ENCODE results near the gene SIMC1.
"Not testable (repeated sequence)": the region's sequence is repeated elsewhere in the genome, so short reads cannot be mapped to it uniquely, and the experiment has no call there.

The SIMC1 gene

DNA sequence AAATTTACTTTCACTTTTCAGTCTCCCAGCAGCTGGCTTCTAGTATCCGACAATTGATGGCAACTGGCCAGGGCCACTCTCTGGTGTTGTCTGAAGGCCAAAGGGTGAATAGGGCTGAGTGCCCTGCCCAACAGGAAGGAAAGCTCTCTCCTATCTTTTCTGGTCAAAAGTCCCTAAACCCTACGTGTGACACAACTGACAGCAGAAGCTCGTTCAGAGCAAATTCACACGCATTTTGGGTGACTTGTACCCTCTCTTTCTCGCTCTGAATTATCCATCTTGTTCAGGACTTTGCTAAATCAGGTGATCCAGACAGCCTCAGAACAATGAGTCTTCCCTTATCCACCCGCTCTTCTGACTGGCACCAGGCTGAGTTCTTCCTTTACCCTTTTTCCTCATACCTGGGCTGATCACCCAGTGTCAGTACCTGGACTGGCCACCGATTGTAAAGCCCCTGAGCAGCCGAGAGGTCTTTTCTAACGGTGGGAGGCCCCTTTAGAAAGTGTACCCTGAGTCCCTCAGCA is 21.8 kb upstream of the SIMC1 start:
- DNase-seq (ENCODE audit: low read depth), result not testable (repeated sequence)

DNA sequence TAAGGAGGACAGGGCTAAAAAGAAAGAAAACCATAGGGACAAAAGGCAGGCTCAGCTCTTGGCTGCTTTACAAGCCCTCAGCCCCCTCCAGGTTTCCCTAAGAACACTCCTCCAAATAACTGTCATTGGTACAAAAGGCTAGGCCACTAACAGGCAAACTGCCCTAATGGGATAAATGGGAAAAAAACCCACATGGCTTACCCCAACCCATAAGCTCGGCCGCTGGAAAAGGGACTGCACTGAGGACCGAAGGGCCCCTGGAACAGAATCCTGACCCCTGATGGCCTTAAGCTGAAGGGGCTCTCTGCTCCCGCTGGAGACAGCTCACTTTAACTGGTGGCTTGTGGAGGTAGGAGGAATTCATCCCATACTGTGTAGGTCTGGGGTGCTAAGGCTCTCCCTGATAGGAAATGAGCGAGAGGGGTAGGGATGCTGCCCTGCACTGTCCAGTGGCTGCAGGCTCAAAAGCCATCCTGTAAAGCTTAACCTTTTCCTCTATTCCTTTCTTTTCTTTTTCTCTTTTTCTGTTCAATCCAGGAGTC is 21.0 kb upstream of the SIMC1 start:
- DNase-seq (ENCODE audit: low read depth), result not testable (repeated sequence)

DNA sequence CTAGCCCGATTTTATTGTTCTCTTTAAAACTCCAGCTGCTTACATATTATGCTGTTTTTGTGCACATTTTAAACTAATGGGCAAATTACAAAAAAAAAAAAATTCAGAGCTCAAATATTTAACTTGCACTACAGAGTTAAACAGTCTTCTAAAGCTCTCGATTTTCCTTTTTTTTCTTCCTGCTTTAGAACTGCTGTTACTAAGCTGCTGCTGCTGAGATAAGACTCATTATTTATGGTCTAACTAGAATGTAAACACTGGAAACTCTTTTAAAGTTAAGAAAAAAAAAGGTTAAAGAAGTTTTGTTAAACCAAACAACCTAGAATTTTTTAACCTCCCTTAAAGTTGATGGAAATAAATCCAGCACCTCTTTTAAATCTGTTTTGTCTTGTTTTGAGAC is 20.5 kb upstream of the SIMC1 start:
- DNase-seq (ENCODE audit: low read depth), result not testable (repeated sequence)

DNA sequence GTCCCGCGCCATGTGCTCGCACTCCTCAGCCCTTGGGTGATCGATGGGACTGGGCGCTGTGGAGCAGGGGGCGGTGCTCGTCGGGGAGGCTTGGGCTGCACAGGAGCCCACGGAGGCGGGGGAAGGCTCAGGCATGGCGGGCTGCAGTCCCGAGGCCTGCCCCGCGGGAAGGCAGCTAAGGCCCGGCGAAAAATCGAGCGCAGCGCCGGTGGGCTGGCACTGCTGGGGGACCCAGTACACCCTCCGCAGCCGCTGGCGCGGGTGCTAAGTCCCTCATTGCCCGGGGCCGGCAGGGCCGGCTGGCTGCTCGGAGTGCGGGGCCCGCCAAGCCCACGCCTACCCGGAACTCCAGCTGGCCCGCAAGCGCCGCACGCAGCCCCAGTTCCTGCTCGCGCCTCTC is 16.2 kb upstream of the SIMC1 start:
- DNase-seq (ENCODE audit: low read depth), result not testable (repeated sequence)

DNA sequence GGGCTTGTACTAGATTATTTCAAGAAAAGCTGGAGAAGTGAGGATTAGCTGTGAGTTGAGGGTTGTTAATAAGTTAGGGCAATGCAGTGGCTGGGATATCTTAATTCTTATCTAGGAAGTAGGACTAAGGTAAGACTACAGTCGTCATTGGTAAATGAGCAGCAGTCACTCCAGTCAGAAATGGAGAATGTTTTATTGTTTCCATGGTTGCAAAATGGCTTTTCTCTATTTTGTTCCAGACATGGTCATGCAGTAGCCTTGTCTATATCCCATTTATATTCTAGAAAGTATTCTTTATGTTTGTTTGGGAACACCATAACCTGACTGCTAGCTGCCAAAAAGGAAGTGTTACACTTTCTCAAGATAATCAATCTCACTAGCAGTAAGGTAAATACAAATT is 9.9 kb upstream of the SIMC1 start:
- DNase-seq (ENCODE audit: low read depth), result not testable (repeated sequence)

DNA sequence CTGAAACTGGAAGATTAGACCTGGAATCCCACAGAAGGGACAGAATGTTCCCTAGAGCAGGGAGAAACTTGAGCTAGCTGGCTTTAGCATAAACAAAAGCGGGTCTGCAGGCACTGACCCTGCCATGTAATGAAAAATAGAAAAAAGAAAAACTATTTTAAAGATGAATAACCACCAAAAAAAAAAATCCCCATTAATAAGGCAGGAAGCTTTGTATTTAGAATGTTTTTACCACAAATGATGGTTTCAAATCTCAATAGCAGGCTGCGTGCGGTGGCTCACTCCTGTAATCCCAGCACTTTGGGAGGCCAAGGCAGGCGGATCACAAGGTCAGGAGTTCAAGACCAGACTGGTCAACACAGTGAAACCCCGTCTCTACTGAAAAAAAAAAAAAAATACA is 5.0 kb upstream of the SIMC1 start:
- not testable (repeated sequence) for DNase-seq (ENCODE audit: low read depth)

DNA sequence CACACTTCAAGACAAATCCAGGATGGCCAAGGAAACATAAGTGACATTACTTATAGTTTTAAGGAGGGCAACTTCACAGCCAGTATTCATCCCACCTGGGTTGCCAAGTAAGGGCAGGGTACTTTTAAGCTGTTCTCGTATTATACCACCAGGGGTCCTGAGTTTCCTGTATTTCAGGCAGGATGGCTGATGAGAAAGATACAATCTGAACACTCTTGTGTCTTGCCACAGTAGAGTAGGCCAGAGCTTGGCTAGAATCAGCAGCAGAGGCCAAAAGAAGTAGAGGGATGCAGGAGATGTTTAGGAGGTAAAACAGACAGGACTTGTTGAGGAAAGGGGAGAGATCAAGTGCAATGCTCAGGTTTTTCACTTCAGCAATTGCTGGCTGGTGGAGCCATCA is 3.1 kb upstream of the SIMC1 start:
- not testable (repeated sequence) for DNase-seq (ENCODE audit: low read depth)

DNA sequence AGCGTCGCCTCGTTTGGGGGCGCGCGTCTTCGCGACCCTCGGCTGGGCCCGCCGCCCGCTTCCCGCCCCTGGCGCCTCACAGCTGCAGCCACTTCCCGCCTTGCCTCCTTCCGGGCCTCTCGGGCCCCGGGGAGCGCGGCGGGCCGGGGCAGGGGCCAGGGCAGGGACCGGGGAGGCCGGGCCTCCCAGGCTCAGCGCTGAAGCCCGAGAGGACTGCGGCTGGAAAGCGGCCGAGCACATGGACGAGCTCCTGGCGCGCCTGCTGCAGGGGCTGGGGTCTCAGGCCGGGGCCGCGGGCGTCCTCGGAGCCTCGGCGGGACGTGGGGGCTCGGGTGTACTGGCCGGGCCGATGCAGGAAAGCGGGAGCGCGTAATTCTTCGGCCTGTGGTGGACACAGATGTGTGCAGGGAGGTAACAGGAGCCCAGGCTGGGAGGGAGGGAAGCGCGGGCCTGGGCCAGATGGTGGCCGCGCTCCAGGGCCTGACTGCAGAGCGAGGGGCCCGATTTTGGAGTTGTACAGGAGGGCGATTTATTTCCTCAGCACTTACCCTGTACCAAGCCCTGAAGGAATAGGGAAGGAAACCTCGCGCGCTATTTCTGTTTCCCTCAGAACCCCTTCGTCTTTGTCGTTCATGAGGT is 540 bp downstream of the SIMC1 start:
- DNase-seq (ENCODE audit: low read depth), result not testable (repeated sequence)

DNA sequence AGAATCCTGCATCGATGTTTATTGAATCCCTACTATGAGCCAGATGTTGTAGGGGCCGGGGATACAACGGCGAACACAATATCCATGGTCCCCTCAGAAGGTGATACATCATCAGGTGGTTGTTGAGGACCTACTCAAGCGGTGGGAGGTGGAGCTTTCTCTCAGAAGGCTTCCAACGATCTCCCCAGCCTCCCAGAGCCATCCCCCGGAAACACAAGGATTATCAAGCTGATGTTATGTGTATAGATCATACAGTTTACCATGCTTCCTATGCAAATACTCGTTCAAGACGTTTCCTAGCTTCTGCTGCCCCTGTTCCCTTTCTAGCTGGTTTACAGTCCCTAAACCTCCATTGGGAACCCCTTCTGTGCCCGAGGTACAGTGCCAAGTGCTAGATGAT is 1.1 kb downstream of the SIMC1 start:
- DNase-seq (ENCODE audit: low read depth), result not testable (repeated sequence)

DNA sequence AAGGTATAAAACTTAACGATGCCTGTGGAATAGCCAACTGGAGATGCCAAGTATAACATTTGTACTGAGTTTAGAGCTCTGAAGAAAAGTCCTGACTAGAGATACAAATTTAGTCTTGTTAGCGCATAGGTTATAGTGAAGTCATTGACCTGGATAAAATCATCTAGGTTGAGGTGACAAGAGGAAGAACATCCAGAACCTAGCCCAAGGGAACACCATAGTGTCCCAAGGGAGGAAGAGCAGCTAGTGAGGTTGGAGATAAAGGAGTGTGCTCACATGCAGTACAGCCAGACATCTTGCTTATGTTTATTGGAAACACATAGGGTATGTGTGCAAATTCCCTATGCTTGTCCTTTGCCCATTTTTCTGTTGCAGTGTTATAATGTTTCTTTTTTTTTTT is 6.1 kb downstream of the SIMC1 start:
- DNase-seq (ENCODE audit: low read depth), result not testable (repeated sequence)

DNA sequence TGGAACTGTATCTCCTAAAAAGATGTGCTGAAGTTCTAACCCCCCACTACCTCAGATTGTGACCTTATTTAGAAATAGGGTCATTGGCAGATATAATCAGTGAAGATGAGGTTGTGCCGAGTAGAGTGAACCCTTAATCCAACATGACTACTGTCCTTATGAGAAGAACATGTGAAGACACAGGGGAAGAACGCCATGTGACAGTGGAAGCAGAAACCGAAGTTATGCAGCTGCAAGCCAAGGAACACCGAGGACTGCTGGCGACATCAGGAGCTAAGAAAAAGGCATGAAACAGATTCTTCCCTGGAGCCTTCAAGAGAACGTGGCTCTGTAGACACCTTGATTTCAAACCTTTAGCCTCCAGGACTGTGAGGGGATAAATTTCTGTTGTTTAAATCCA is 6.8 kb downstream of the SIMC1 start:
- DNase-seq (ENCODE audit: low read depth), result not testable (repeated sequence)

DNA sequence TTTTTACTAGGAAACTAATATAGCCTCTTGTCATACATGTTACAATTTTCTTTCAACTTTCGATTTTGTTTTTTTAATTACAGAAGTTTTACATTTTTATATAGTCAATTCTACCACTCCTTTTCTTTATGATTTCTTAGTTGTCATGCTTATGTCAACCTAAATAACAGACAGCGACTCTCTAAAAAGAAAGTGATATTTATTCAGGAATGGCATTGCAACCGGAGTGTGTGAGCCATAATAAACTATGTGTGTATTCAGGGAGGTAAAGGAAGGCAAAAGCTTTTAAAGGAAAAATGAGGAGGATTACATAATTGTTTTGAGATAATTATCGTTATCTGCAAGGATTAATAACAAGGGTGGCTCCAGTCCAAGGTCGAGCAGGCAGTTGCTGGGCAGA is 7.3 kb downstream of the SIMC1 start:
- DNase-seq (ENCODE audit: low read depth), result not testable (repeated sequence)

DNA sequence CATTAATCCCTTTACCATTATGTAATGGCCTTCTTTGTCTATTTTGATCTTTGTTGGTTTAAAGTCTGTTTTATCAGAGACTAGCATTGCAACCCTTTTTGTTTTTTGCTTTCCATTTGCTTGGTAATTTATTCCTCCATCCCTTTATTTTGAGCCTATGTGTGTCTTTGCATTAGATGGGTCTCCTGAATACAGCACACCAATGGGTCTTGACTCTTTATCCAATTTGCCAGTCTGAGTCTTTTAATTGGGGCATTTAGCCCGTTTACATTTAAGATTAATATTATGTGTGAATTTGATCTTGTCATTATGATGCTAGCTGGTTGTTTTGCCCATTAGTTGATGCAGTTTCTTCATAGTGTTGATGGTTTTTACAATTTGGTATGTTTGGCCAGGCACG is 12.5 kb downstream of the SIMC1 start:
- DNase-seq (ENCODE audit: low read depth), result not testable (repeated sequence)

DNA sequence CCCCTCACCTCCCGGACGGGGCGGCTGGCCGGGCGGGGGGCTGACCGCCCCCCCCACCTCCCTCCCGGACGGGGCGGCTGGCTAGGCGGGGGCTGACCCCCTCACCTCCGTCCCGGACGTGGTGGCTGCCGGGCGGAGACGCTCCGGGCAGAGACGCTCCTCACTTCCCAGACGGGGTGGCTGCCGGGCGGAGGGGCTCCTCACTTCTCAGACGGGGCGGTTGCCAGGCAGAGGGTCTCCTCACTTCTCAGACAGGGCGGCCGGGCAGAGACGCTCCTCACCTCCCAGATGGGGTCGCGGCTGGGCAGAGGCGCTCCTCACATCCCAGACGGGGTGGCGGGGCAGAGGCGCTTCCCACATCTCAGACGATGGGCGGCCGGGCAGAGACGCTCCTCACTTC is 13.9 kb downstream of the SIMC1 start:
- not testable (repeated sequence) for DNase-seq (ENCODE audit: low read depth)

DNA sequence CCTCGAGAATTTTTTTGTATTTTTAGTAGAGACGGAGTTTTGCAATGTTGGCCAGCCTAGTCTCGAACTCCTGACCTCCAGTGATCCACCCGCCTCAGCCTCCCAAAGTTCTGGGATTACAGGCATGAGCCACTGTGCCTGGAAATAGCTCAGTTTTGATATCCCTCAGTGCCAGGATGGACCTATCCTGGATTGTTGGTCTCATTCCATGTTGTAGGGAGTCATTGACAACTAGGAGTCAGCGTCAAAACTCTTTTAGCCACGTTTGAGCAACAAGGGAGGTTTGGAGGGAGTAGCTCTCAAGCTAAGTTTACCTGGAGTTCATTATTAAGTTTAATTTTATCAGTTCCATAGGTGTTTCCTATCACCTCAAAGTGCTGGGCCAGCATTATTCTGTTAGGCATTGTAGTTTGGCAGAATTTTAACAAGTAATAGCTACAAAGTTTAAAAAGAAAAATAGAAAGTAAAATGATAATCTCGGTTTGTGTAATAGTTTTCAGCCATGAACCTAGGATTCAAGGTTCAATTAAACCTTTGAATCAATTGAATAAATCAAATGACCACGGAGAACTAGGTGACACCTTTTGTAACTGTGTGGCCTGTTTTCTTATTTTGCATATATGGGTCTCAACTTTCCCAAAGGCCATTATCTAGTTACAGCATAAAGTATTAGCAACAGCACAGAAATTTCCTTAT is 15.3 kb downstream of the SIMC1 start:
- DNase-seq (ENCODE audit: low read depth), result not testable (repeated sequence)

DNA sequence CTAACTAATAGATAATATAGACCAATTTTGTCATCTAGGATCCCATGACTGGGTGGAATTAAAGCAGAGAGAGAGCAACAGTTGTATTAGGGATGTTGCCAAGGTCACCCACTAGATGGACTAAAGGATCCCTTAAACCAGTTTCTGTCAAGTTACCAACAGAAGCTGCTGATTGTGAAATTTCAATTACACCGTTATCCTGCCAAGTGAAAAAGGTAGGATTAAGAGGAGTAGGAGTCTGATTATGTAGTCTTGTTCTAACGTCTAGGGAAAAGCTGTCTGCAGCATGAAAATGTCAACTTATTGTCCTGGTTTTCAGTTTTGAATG is 15.8 kb downstream of the SIMC1 start:
- not testable (repeated sequence) for DNase-seq (ENCODE audit: low read depth)

DNA sequence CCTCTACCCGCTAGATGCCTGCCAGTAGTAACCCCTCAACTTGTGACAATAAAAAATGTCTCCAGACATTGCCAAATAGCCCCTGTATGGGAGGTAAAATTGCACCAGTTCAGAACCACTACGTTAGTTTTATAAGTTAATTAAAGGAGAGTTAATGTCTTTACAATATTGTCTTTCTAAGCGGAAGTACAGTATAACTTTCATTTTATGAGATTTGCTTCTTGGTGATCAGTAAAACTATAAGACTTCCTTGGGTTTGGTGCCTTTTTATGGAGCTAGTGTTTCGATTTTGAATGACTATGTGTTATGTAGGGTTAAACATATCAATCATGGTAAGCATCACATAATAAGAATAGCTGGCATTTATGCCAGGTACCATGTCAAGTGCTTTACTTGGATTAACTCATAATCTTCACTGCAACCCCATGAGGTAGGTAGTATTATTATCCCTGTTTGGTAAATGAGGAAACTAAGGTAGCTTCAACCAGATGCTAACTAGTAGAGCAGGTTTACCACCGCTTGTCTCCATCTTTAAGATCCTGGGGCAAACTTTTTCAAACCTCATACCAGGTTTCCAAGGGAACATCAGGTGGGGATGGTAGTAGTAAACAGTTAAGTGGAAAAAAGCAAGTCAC is 19.8 kb downstream of the SIMC1 start:
- not testable (repeated sequence) for DNase-seq (ENCODE audit: low read depth)

DNA sequence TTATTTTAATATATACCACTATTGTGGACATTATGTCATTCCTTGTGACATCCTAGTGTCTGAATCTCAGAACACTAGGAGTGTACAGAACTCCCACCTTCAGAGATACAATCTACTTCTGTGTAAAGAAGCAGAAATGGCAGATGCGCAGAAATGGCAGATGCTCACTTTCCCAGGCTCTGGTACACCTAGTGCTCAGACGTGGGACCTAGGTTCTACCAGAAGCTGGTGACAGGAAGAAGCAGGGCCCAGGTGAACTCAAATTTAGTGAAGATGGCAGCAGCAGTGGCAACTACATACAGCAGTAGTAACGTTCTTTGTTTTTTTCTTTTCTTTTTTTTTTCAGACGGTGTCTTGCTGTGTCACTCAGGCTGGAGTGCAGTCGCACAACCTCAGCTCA is 22.5 kb downstream of the SIMC1 start:
- DNase-seq (ENCODE audit: low read depth), result not testable (repeated sequence)

DNA sequence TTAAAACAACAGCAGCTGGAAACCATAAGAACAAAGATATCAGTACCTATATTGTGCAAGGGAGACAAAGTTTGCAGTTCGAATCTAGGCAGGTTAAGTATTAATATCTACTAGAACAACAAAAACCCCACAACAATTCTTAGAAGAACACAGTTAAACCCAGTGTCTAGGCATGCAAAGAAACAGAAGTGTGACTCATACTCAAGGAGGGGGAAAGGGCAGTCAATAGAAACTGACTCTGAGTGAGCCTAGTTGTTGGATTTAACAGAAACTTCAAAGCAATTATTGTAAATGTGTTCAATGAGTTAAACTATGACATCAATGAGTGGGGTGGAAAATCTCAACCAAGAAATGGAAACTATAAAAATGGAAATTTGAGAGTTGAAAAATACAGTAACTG is 28.2 kb downstream of the SIMC1 start:
- not testable (repeated sequence) for DNase-seq (ENCODE audit: low read depth)

DNA sequence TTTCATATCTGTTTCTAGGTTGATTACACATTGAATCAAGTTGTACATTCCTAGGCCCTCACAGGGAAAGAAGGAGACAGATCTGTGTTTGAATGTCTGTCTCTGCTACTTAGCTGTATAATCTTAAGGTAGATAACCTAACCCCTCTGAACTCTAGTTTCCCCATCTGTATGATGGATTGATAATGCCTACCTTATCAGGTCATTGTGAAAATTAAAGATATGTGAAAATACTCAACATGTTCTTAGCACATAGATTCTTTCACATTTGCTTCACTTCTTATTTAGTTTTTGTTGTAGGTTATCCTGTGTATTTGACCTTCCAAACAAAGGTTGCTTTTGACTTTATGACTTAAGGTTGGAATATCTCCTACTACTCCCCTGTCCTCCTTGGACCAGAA is 50.8 kb downstream of the SIMC1 start:
- DNase-seq (ENCODE audit: low read depth), result not testable (repeated sequence)

DNA sequence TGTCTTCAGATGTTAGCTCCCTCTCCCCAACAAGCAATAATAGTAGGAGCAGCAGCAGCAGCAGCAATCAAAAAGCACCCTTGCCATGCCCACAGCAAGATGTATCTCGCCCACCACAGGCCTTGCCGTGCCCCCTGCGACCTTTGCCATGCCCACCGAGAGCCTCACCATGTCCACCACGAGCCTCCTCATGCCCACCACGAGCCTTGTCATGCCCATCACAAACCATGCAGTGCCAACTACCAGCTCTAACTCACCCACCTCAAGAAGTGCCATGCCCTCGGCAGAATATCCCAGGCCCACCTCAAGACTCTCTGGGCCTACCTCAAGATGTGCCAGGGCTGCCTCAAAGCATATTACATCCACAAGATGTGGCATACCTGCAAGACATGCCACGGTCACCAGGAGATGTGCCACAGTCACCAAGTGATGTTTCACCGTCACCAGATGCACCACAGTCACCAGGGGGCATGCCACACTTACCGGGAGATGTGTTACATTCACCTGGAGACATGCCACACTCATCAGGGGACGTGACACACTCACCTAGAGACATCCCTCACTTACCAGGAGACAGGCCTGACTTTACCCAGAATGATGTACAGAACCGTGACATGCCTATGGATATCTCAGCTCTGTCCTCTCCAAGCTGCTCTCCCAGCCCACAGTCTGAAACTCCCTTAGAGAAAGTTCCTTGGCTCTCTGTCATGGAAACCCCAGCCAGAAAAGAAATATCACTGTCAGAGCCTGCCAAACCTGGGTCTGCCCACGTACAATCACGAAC is 52.0 kb downstream of the SIMC1 start:
- DNase-seq (ENCODE audit: low read depth), result not testable (repeated sequence)

DNA sequence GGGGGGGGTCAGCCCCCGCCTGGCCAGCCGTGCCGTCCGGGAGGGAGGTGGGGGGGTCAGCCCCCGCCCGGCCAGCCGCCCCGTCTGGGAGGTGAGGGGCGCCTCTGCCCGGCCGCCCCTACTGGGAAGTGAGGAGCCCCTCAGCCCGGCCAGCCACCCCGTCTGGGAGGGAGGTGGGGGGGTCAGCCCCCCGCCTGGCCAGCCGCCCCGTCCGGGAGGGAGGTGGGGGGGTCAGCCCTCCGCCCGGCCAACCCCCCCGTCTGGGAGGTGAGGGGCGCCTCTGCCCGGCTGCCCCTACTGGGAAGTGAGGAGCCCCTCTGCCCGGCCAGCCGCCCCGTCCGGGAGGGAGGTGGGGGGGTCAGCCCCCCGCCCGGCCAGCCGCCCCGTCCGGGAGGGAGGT is 67.1 kb downstream of the SIMC1 start:
- not testable (repeated sequence) for DNase-seq (ENCODE audit: low read depth)
